GM12801 (cell line): ENCODE measurements around the gene PLCB1.

Experiments
- TF ChIP-seq, protein P1 (sequence below): IDR thresholded peaks from one replicate; pipeline ENCODE4 v1.5.1; 2011; ENCODE audit warnings: control low read depth; ENCODE audit not compliant: insufficient read length; ENCODE audit errors: extremely low read depth

Gene PLCB1

DNA sequence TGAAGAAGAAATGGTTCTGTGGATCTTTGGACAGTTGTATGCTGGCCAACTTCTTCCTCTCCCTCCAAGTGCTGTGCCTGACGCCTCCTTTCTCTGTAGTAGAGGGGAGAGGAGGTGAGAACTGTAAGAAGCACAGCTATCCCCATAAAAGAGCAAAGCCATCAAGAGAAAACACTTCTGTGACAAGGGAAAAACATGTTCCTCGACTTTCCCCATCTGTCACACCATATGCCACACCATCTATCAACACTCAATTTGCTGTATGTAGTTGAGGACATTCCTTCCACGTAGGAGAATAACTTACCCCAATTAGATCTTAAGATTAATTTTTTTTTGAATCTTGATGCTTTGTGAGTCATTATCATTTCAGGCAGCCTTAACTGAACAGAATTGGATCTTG is 780.7 kb downstream of the PLCB1 start:
- TF ChIP-seq, protein P1, sequence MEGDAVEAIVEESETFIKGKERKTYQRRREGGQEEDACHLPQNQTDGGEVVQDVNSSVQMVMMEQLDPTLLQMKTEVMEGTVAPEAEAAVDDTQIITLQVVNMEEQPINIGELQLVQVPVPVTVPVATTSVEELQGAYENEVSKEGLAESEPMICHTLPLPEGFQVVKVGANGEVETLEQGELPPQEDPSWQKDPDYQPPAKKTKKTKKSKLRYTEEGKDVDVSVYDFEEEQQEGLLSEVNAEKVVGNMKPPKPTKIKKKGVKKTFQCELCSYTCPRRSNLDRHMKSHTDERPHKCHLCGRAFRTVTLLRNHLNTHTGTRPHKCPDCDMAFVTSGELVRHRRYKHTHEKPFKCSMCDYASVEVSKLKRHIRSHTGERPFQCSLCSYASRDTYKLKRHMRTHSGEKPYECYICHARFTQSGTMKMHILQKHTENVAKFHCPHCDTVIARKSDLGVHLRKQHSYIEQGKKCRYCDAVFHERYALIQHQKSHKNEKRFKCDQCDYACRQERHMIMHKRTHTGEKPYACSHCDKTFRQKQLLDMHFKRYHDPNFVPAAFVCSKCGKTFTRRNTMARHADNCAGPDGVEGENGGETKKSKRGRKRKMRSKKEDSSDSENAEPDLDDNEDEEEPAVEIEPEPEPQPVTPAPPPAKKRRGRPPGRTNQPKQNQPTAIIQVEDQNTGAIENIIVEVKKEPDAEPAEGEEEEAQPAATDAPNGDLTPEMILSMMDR = no peak

DNA sequence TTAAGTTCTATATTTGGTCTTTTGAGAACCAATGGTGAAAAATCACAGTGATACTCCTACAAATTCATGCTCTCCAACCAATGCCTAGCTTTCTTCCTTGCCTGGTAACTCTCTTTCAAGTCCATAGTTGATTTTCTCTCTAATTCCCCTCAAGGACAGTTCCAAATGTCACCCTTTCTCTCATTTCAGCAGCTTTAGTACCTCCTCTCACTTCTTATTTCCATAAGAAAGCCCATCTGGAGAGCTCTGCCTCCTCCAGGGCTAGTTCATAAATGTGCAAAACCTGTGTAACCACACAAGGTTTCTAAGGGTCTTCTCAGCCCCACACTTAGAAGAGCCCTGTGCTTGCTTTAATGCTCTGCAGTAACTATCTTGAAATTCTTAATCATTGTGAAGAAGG is 781.4 kb downstream of the PLCB1 start:
- TF ChIP-seq, protein P1 = no peak

DNA sequence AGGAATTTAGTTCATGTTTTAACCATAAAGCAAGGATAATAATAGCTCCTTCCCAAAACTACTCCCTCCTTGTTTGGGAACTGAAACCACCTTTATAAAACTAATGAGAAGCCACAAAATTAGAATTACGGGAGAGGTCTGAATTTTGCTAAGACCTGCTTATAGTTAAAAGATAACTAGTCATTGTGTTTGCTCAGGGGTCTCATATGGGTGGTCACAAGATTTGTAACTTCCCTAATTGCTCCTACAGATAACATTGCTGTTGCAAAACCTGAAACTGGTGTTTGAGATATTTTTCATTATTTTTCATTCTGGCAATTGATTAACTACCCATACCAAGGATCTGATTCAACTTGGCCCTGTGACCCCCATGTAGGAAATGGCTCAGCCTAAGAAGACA is 782.4 kb downstream of the PLCB1 start:
- TF ChIP-seq, protein P1 = no peak

DNA sequence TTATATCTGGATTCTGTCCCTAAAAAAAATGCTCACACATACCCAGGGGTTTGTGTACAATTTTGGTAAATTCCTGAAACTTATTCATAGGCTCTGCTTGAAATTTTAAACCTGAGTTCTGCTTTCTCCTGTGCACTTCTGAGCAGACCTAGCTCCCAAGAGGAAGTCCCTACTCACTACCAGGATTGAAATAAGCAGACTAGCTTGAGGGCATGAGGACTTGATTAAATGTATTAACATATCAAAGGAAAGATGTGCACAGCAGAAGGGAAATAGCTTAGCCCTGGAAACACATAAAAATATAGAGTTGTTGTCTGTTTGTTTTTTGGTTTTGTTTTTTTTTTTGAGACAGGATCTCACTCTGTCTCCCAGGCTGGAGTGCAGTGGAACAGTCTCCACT is 785.0 kb downstream of the PLCB1 start:
- TF ChIP-seq, protein P1 = no peak

DNA sequence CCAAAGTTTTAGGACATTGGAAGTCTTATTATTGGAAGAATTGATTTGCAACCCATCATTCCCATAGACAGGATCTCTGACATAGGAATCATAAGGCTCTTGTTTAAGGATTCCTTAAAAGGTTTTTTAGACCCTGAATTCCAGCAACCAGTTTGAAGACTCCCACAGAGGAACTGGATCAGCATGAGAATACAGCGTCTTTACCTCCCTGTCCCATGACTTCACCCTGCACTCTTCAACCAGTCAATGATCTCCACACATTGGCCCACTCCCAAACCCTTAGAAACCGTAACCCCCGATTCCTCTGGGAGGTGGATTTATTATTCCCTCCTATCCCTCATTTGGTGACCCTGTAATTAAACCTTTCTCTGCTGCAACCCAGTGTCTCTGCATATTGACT is 786.1 kb downstream of the PLCB1 start:
- TF ChIP-seq, protein P1 = no peak

DNA sequence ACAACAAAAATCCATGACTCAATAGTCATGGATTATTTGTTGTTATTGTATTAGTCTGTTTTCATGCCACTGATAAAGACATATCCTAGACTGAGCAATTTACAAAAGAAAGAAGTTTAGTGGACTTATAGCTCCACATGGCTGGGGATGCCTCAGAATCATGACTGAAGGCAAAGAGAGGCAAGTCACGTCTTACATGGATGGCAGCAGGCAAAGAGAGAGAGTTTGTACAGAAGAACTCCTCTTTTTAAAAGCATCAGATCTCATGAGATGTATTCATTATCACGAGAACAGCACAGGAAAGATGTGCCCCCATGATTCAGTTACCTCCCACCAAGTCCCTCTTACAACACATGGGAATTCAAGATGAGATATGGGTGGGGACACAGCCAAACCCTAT is 792.5 kb downstream of the PLCB1 start:
- TF ChIP-seq, protein P1 = no peak

DNA sequence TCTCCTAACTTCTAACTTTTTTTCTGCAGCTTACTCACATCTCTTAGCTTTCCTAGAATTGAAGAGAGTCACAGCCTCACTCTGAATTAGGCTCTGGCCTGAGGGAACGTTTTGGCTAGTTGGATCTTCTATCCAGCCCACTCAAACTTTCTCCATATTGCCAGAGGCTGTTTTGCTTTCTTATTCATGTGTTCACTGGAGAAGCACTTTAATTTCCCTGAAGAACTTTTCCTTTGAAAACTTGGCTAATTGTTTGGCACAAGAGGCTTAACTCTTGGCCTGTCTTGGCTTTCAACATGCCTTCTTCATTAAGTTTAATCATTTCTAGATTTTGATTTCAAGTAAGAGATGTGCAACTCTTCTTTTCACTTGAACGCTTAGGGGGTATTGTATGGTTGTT is 798.7 kb downstream of the PLCB1 start:
- TF ChIP-seq, protein P1 = no peak
